IPS-20b (cell line): ENCODE results near the gene CDH11.

ENCODE experiments used
- H3K27ac ChIP-seq: one replicate; pipeline ENCODE4 v1.5.1; 2013; ENCODE audit warnings: low read length
- H3K27me3 ChIP-seq: 2 replicates; pipeline ENCODE4 v1.6.1; 2013; ENCODE audit warnings: mild to moderate bottlenecking, low read length, inconsistent platforms; ENCODE audit not compliant: insufficient read depth
- H3K36me3 ChIP-seq: 2 replicates; pipeline ENCODE4 v1.6.1; 2013; ENCODE audit warnings: low read depth, mild to moderate bottlenecking, inconsistent platforms, low read length, moderate library complexity; ENCODE audit not compliant: insufficient read depth
- H3K4me1 ChIP-seq: 2 replicates; pipeline ENCODE4 v1.6.1; 2013; ENCODE audit warnings: mild to moderate bottlenecking, control low read depth, inconsistent platforms, low read length, moderate library complexity; ENCODE audit not compliant: insufficient read depth
- H3K4me3 ChIP-seq: 2 replicates; pipeline ENCODE4 v1.5.1; 2013; ENCODE audit warnings: mild to moderate bottlenecking, low read length, inconsistent platforms
- H3K9ac ChIP-seq: 2 replicates; pipeline ENCODE4 v1.6.1; 2013; ENCODE audit warnings: low read depth, mild to moderate bottlenecking, inconsistent platforms, low read length, moderate library complexity
- H3K9me3 ChIP-seq: 2 replicates; pipeline ENCODE4 v1.6.1; 2013; ENCODE audit warnings: mild to moderate bottlenecking, low read depth, low read length, inconsistent platforms; ENCODE audit not compliant: insufficient read depth

CDH11 gene

DNA sequence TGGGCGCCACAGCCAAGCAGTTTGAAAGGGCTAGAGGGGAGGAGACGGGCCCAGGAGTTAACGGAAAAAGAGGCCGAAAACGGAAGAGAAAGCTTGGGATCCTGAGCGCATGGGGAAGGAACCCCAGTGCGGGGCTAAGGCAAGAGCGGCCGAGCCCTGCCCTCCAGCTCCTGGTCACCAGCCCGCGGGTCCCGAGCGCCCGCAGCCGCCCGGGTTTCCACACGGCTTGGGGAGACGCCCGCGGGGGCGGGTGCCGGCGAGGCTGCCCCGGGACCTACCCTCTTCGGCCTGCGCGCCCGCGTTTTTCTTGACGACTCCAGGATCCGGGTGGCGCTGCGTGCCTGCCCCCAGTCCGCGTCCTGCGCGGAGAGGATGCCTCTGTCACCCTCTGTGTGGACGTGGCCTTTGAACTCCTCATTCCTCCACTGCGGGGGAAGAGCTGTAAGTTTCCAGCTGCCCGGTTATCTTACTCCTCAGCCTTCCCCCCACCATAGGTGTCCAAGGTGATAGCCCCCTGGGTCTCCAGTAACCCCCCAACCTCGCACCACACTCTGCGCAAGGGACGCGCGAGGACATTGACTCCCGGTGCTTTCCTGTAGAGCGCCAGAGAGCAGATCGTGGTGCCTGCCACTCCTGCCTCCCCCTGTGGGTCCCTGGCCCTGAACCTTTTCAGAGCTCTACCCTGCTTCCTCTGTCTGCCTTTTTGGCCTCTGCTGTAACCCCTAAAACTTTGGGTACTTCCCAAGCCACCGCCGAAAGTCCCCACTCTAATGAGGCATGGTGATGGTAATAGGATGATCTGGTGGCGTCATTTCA is 1.7 kb upstream of the CDH11 start:
- Histone ChIP-seq H3K4me3 (peak overlapping the region; percentile 79), H3K4me1 (peaks cover 8% of the 10 kb centered on the region; the same call in 1 of the 2 replicates), H3K27ac (no peak overlapping the region), H3K27me3 (peaks cover 74% of the 10 kb centered on the region), H3K9ac (peak overlapping the region; percentile 45; the same call in 1 of the 2 replicates), H3K9me3 (no peaks in the 10 kb centered on the region), H3K36me3 (no peaks in the 10 kb centered on the region)

DNA sequence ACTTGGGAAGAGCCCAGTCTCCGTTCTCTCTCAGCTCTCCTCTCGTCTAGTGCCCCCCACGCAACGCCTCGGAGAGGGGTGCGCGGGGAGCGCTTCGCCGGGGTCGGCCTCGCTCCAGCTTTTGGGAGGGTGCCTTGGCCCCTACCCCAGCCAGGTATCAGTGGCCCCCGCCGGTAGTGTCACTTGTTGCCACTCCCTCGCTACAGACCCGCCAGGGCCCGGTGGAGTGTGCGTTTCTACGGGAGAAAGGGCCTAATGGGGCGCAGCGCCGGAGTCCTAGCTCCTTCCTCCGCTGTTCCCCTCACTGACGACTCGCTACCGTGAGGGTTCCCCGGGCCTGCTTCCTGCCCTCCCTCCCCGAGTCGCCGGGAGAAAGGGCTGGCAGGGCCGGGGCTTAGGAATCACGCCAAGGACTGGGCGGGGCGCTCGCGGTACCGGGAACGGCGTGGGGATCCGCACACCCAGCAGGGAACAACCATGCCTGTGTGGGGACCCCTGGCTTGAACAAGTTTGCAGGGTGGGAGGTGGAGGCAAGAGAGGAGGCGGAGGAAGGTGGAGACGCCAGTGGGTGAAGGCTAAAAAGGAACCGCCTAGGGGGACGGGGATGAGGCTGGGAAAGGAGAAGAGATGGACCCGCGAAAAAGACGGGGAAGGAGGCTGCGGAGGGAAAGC is 997 bp upstream of the CDH11 start:
- H3K9me3 ChIP-seq, result no peaks in the 10 kb centered on the region
- H3K36me3 ChIP-seq, result no peaks in the 10 kb centered on the region
- H3K27ac ChIP-seq, result no peak overlapping the region
- H3K9ac ChIP-seq, result peak overlapping the region; percentile 45; the same call in 1 of the 2 replicates
- peaks cover 9% of the 10 kb centered on the region; the same call in 1 of the 2 replicates for H3K4me1 ChIP-seq
- peak overlapping the region; percentile 79 for H3K4me3 ChIP-seq
- peaks cover 81% of the 10 kb centered on the region for H3K27me3 ChIP-seq

DNA sequence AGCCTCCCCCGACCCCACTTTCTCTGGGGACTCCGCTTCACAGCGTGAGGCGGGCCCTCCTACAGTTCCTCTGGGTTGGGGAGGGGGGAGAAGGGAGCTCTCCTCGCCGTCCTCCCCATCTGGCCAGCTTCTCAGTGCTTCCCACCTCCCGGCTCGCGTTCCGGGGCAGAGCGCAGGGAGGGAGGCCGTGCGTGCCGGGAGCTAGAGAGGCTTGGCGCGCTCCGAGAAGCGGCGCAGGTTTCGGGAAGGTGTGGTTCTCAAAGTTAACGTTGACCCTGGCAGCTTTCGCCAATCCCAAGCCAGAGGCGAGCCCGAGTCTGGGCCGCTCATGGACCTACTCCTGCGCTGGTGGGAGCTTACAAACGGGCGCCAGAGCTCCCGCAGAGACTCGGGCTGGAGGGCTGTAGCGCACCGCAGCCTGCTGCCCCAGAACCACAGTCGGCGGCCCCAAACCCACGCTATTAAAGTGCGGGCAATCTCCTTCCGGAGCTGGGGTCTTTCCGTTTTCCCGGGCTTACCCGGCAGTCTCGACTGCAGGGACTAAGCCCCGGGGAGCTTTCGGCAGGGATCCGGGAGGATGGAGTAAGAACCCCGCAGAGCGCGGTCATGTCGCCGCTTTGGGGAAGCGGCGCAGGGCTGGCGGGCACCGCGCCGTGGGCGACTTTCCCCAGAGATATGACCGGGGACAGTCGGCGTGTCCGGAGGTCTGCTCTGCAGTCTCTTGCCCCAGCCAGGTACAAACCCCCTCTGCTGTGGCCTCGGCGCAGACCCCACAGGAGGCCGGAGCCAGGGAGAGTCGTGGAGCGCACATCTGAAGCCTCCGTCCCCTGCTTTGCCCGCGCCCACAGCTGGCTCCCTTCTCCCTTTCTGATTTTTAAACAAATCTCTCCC is 787 bp downstream of the CDH11 start:
- peaks cover 79% of the 10 kb centered on the region for H3K27me3 ChIP-seq
- H3K4me1 ChIP-seq, result peaks cover 19% of the 10 kb centered on the region; the same call in 1 of the 2 replicates
- H3K36me3 ChIP-seq, result no peaks in the 10 kb centered on the region
- H3K27ac ChIP-seq, result no peak overlapping the region
- peak overlapping the region; percentile 76 for H3K4me3 ChIP-seq
- no peaks in the 10 kb centered on the region for H3K9me3 ChIP-seq
- H3K9ac ChIP-seq, result peak overlapping the region; percentile 50; the same call in 1 of the 2 replicates

DNA sequence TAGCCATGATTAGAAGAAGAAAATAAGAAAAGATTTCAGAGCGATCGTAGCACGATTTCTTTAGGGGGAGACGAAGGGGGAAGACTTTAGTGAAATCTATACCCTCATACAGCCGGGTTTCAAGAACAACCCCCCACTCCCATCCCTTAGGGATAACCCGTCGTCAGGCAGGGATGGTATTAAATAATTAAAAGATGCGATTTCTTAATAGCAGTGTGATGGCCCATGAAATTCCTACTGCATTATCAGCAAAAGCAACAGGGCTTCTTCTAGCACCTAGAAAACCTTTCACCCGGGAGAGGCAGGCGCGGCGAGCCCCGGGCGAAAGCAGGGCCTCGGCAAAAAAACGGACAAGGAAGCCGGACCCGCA is 1.4 kb downstream of the CDH11 start:
- H3K27ac ChIP-seq, result no peak overlapping the region

DNA sequence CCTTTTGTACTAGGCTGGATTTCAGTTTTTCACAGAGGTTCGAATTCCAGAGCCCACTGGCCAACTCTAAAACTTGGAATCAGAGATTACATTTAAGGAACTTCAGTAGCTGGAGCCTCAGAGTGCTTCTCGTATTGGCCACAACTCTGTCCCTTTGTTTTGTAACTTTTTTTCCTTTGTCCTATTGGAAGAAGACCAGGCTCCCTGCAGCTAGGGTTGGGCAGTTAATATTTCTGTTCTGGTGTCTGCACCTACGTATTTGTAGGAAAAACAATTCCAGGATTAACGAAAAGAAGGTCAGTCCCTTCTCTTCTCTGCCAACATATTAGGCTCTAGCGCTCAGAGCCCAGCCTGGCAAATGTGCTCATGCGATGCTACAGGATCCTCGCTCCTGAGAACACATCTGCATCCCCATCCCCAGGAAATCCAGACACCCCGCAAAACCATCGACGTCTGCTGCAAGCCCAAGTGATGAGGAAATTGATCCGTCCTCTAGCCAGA is 1.9 kb downstream of the CDH11 start:
- Histone ChIP-seq H3K36me3 (no peaks in the 10 kb centered on the region), H3K4me3 (peak overlapping the region; percentile 76), H3K27me3 (peaks cover 67% of the 10 kb centered on the region), H3K27ac (no peak overlapping the region), H3K9ac (peak overlapping the region; percentile 50; the same call in 1 of the 2 replicates), H3K9me3 (no peaks in the 10 kb centered on the region), H3K4me1 (peaks cover 19% of the 10 kb centered on the region; the same call in 1 of the 2 replicates)

More for the DNA sequence above, 1.4 kb downstream of the CDH11 start:
- peak overlapping the region; percentile 50; the same call in 1 of the 2 replicates for H3K9ac ChIP-seq
- H3K9me3 ChIP-seq, result no peaks in the 10 kb centered on the region
- H3K36me3 ChIP-seq, result no peaks in the 10 kb centered on the region
- H3K27me3 ChIP-seq, result peaks cover 72% of the 10 kb centered on the region
- H3K4me3 ChIP-seq, result peak overlapping the region; percentile 76
- H3K4me1 ChIP-seq, result peaks cover 19% of the 10 kb centered on the region; the same call in 1 of the 2 replicates

DNA sequence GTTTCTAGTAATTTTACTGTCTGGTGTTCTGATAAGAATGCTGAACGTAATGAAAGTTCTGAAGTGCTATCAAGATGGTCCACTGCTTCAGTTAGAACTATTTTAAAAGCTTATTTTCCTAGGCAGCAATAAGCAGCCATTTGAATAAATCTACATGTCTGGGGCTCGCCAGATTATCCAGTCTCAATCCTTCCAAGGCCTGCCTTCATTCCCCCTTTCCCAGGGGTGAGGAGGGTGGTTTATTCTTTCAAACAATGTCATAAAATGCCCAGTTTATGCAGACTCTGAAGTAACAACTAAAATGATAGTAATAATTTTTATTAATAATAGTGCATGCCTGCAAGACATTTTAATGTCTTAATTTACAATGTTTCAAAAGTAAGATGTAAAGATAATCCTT is 2.4 kb downstream of the CDH11 start:
- H3K4me1 ChIP-seq, result peaks cover 19% of the 10 kb centered on the region; the same call in 1 of the 2 replicates
- H3K9me3 ChIP-seq, result no peaks in the 10 kb centered on the region
- H3K27me3 ChIP-seq, result peaks cover 62% of the 10 kb centered on the region
- no peak overlapping the region for H3K27ac ChIP-seq
- H3K9ac ChIP-seq, result no peak overlapping the region
- H3K4me3 ChIP-seq, result peak overlapping the region; percentile 76
- no peaks in the 10 kb centered on the region for H3K36me3 ChIP-seq

DNA sequence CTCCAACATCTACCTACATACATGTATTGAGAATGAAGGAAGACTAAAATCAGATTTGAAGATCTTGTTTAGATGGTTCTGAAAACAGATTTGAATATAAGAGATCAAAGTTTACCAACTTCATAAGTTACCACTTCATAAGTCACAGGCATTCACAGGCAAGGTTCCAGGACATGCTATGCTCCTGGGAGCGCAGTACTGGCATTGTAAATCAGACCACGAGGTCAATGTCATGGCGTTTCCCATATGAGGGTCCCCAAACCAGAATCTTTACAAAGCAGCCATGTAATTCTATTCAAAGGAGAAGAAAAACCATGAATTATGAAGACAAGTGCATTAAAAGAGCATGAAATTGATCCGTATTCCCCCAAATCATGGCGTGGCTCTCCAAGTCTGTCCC is 3.0 kb downstream of the CDH11 start:
- H3K27me3 ChIP-seq, result peaks cover 57% of the 10 kb centered on the region
- H3K4me3 ChIP-seq, result no peak overlapping the region
- no peak overlapping the region for H3K9ac ChIP-seq
- no peaks in the 10 kb centered on the region for H3K36me3 ChIP-seq
- peaks cover 19% of the 10 kb centered on the region; the same call in 1 of the 2 replicates for H3K4me1 ChIP-seq
- H3K9me3 ChIP-seq, result no peaks in the 10 kb centered on the region
- H3K27ac ChIP-seq, result no peak overlapping the region

DNA sequence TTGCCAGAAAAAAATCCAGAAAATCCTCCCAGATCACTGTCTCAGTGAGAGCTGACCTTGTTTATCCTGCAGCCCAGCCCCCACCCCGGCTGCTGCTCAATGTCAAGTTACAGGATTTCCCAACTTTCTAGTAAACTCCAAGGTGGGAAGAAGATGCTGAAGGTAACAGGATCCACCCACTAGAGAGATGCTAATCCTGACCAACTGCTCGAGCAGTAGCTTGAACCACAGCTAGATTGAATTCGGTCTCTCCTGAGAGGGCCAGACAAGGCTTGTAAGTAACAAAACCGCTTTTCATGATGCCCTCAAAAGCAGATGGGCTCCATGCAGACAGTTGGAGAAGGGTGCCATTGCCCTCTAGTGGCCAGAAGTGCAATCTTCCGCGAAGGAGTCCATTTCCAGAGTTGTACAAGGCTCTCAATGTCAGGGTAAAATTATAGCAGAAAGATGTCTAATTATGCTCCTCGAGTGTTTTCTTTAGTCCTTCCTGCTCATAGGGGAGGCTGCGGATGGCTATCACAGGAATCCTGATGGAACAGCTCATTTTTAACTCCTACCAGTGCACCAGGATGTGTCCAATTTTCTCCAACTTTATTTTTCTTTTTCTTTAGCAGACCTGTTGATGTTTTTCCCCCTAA is 3.9 kb downstream of the CDH11 start:
- H3K27ac ChIP-seq, result no peak overlapping the region

DNA sequence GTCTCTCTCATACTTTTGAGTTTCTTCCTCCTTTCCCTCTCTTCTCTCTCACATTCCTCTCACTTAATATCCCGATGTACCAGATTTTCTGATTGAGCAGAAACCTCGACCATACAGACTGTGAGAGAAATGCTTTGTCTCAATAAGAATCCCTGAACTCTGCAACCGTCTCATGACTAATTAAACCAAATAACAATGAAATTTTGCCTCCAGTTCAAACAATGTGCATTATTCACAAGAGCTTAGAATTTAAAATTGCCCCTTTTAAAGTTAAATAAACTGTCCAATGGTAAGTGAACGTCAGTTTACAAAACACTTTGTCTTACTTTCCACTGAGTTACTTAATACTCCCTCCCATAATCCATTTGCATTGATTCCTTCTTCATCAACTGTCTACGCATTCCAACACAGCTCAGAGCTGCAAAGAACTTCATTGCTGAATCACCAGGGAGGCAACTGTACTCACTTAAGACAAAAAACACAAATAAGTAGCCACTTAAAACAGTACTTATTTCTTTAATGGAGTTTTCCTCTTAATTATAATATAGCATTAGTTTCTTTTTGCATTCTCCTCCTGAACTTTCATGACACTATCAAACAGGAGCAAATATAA is 4.9 kb downstream of the CDH11 start:
- Histone ChIP-seq H3K9me3 (no peaks in the 10 kb centered on the region), H3K27me3 (peaks cover 38% of the 10 kb centered on the region), H3K36me3 (no peaks in the 10 kb centered on the region), H3K4me1 (peaks cover 19% of the 10 kb centered on the region; the same call in 1 of the 2 replicates), H3K4me3 (no peak overlapping the region), H3K9ac (no peak overlapping the region), H3K27ac (no peak overlapping the region)

More for the DNA sequence above, 3.9 kb downstream of the CDH11 start:
- Histone ChIP-seq H3K4me3 (peak overlapping the region; percentile 29; the same call in 1 of the 2 replicates), H3K9me3 (no peaks in the 10 kb centered on the region), H3K27me3 (peaks cover 47% of the 10 kb centered on the region), H3K9ac (no peak overlapping the region), H3K36me3 (no peaks in the 10 kb centered on the region), H3K4me1 (peaks cover 19% of the 10 kb centered on the region; the same call in 1 of the 2 replicates)

DNA sequence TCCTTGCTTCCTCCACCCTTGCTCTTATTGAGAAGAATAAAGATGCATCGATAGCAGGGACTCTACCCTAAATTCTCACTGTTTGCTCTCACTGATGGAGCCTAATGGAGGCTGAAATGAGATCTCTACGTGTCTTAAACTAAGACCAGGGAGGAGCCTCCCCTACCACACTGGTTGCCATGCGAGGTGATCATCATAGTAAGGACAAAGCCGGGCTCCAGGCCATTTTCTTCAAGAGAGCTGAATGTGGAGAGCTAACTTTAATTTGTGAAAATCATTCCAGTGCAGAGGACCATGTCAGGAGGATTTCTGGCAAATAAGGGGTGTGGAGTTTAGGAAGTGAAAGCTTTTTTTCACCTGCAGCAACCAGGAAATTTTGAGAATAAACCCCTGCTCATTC is 5.6 kb downstream of the CDH11 start:
- Histone ChIP-seq H3K9ac (no peak overlapping the region), H3K27me3 (peaks cover 32% of the 10 kb centered on the region), H3K36me3 (no peaks in the 10 kb centered on the region), H3K27ac (no peak overlapping the region), H3K4me1 (peaks cover 19% of the 10 kb centered on the region; the same call in 1 of the 2 replicates), H3K4me3 (no peak overlapping the region), H3K9me3 (no peaks in the 10 kb centered on the region)
